ENCODE data around the gene TTC23L. TPM values are rescaled to one million over a fixed set of nuclear protein-coding genes. Genes with fewer than 3 reads are reported as not detected.

The TTC23L gene
- total RNA-seq, 2 donors from 2014 or later = 0.35 TPM; not detected in 1

DNA sequence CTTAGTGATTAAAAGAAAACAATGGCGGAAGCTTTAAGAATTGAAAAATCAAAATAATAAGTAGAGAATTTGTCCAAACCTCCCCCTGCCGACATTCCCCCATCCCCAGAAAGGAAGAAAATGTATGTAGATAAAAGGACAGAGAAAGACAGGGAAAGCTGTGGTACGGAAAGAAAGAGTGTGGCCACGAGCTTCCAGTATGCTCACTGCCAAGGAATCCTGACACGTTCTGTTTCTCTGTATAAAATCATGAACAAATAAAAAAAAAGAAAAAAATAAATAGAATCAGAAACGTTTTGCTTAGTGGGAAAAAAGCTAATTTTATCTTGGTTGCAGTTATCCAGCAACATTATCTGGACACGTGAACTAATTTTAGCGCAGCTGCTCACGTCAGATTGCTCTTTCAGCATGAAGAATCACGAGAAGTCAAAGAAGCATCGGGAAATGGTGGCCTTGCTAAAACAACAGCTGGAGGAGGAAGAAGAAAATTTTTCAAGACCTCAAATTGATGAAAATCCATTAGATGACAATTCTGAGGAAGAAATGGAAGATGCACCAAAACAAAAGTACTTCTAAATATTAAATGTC is 105.6 kb downstream of the TTC23L start:
- Histone ChIP-seq H3K36me3 (peaks cover 7% of the 10 kb centered on the region), H3K27me3 (no peaks in the 10 kb centered on the region), H3K27ac (no peak overlapping the region), H3K9me3 (no peaks in the 10 kb centered on the region), H3K4me1 (no peaks in the 10 kb centered on the region), H3K4me3 (no peak overlapping the region), H3K9ac (ENCODE audit: low read depth in 2 of 2, low read length in 2 of 2) (no peak overlapping the region)
- intact Hi-C loops (cut with DNase I) = no loop called here
- TF ChIP-seq, protein P1, sequence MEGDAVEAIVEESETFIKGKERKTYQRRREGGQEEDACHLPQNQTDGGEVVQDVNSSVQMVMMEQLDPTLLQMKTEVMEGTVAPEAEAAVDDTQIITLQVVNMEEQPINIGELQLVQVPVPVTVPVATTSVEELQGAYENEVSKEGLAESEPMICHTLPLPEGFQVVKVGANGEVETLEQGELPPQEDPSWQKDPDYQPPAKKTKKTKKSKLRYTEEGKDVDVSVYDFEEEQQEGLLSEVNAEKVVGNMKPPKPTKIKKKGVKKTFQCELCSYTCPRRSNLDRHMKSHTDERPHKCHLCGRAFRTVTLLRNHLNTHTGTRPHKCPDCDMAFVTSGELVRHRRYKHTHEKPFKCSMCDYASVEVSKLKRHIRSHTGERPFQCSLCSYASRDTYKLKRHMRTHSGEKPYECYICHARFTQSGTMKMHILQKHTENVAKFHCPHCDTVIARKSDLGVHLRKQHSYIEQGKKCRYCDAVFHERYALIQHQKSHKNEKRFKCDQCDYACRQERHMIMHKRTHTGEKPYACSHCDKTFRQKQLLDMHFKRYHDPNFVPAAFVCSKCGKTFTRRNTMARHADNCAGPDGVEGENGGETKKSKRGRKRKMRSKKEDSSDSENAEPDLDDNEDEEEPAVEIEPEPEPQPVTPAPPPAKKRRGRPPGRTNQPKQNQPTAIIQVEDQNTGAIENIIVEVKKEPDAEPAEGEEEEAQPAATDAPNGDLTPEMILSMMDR (IDR thresholded peaks at IDR 0.05) = no peak
- DNase-seq = no peak

Other genes with a start within 250 kb of the TTC23L start
- 10 to 100 TPM; 15.9 to 25.7 TPM for gene RAI14, start 182.8 kb upstream of the TTC23L start, total RNA-seq
- gene RAD1, start 76.3 kb downstream of the TTC23L start, total RNA-seq = 10 to 100 TPM; 12.6 to 17.4 TPM
- 10 to 100 TPM; 13.6 to 22.6 TPM for gene BRIX1, start 76.5 kb downstream of the TTC23L start, total RNA-seq
- gene DNAJC21, start 90.4 kb downstream of the TTC23L start, total RNA-seq = 10 to 100 TPM; 39.5 to 40.4 TPM
- under 1 TPM in 1 of 2 donors, not detected in 1; 0.16 TPM for gene AGXT2, start 208.8 kb downstream of the TTC23L start, total RNA-seq